ENCODE measurements around the gene SP1.
A peak's percentile ranks its signal among the peaks of the same experiment; 100 is the strongest.
"Not testable (repeated sequence)": the region's sequence is repeated elsewhere in the genome, so short reads cannot be mapped to it uniquely, and the experiment has no call there.

Gene SP1

GRCh38 chr12:53347905-53348304 lies 32.1 kb upstream of the SP1 start:
- no peak overlapping the region for H3K27ac ChIP-seq
- H3K9me3 ChIP-seq (ENCODE audit: severe bottlenecking) = no peaks in the 10 kb centered on the region
- TF ChIP-seq CTCF (IDR thresholded peaks at IDR 0.05; ENCODE audit: low read depth, low read length) = no peak
- no peak overlapping the region for H3K4me3 ChIP-seq (ENCODE audit: low read depth, low read length)
- no peak for DNase-seq
- H3K36me3 ChIP-seq = no peaks in the 10 kb centered on the region
- H3K27me3 ChIP-seq (ENCODE audit: insufficient read depth, low read depth, severe bottlenecking) = no peaks in the 10 kb centered on the region

- no peak overlapping the region for H3K27ac ChIP-seq
- TF ChIP-seq CTCF (IDR thresholded peaks at IDR 0.05; ENCODE audit: low read depth, low read length) = peak; percentile 80
- no peaks in the 10 kb centered on the region for H3K9me3 ChIP-seq (ENCODE audit: severe bottlenecking)
- no peak overlapping the region for H3K4me3 ChIP-seq (ENCODE audit: low read depth, low read length)
- no peaks in the 10 kb centered on the region for H3K36me3 ChIP-seq
- no peaks in the 10 kb centered on the region for H3K27me3 ChIP-seq (ENCODE audit: insufficient read depth, low read depth, severe bottlenecking)
- peak; percentile 81 for DNase-seq
These were observed 27.4 kb upstream of the SP1 start for GRCh38 chr12:53352331-53353256.

GRCh38 chr12:53353257-53353655 lies 26.7 kb upstream of the SP1 start:
- no peak overlapping the region for H3K4me3 ChIP-seq (ENCODE audit: low read depth, low read length)
- no peaks in the 10 kb centered on the region for H3K9me3 ChIP-seq (ENCODE audit: severe bottlenecking)
- no peaks in the 10 kb centered on the region for H3K27me3 ChIP-seq (ENCODE audit: insufficient read depth, low read depth, severe bottlenecking)
- H3K36me3 ChIP-seq = no peaks in the 10 kb centered on the region
- no peak for DNase-seq
- no peak overlapping the region for H3K27ac ChIP-seq
- TF ChIP-seq CTCF (IDR thresholded peaks at IDR 0.05; ENCODE audit: low read depth, low read length) = no peak

- no peak for TF ChIP-seq CTCF (IDR thresholded peaks at IDR 0.05; ENCODE audit: low read depth, low read length)
- no peak overlapping the region for H3K27ac ChIP-seq
- H3K36me3 ChIP-seq = no peaks in the 10 kb centered on the region
- no peak for DNase-seq
- no peaks in the 10 kb centered on the region for H3K9me3 ChIP-seq (ENCODE audit: severe bottlenecking)
- no peak overlapping the region for H3K4me3 ChIP-seq (ENCODE audit: low read depth, low read length)
- H3K27me3 ChIP-seq (ENCODE audit: insufficient read depth, low read depth, severe bottlenecking) = no peaks in the 10 kb centered on the region
These were observed 24.9 kb upstream of the SP1 start for GRCh38 chr12:53355121-53355520.

- Histone ChIP-seq H3K27me3 (ENCODE audit: insufficient read depth, low read depth, severe bottlenecking) (no peaks in the 10 kb centered on the region), H3K4me3 (ENCODE audit: low read depth, low read length) (no peak overlapping the region), H3K9me3 (ENCODE audit: severe bottlenecking) (no peaks in the 10 kb centered on the region), H3K36me3 (no peaks in the 10 kb centered on the region), H3K27ac (no peak overlapping the region)
- no peak for TF ChIP-seq CTCF (IDR thresholded peaks at IDR 0.05; ENCODE audit: low read depth, low read length)
- DNase-seq = no peak
These were observed 21.0 kb upstream of the SP1 start for GRCh38 chr12:53358836-53359419.

GRCh38 chr12:53361638-53362037 lies 18.3 kb upstream of the SP1 start:
- not testable (repeated sequence) for H3K27me3 ChIP-seq (ENCODE audit: insufficient read depth, low read depth, severe bottlenecking); H3K9me3 ChIP-seq (ENCODE audit: severe bottlenecking); H3K27ac ChIP-seq; H3K36me3 ChIP-seq; H3K4me3 ChIP-seq (ENCODE audit: low read depth, low read length); DNase-seq
